LNCaP clone FGC (cell line): ENCODE results near the gene PCSK4.

Experiments used
- DNase-seq: peaks from one replicate; pipeline ENCODE4 v3.0.0-alpha.2; 2011; ENCODE audit warnings: low read depth
- H3K4me3 ChIP-seq: 2 replicates; pipeline ENCODE4 v1.5.1; 2011; ENCODE audit warnings: mild to moderate bottlenecking, low read depth, low read length, control low read depth
- TF ChIP-seq, protein P1 (sequence below): IDR thresholded peaks from 2 replicates; pipeline ENCODE4 v1.5.1; 2012; ENCODE audit warnings: mild to moderate bottlenecking; ENCODE audit not compliant: control insufficient read depth, insufficient read depth; ENCODE audit errors: extremely low read depth

Gene PCSK4

DNA sequence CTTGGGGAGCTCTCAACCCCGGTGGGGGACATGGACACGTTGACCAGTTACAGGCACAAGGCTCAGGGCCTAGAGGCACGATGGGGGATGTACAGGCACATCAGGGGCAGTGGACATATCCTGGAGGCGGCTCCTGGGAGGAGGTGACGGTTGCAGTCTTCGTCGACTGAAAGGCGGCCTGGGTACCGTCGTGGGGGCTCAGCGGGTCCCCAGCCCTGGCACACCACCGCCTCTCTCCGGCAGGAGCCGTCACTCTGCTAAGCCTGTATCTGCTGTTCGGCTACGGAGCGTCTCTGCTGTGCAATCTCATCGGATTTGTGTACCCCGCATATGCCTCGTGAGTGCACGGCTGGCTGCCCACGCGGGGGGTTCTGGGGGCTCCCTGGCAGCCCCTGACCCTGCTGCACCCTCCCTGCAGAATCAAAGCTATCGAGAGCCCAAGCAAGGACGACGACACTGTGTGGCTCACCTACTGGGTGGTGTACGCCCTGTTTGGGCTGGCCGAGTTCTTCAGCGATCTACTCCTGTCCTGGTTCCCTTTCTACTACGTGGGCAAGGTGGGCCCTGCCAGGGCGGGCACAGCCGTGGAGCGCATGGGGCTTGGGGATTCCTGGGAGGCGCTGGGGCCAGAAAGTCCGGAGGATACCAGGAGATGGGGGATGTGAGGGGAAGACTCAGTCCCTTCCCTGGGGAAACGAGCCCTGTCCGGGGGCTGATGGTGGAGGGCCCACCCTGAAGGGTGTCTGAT is 5.1 kb upstream of the PCSK4 start:
- TF ChIP-seq, protein P1, sequence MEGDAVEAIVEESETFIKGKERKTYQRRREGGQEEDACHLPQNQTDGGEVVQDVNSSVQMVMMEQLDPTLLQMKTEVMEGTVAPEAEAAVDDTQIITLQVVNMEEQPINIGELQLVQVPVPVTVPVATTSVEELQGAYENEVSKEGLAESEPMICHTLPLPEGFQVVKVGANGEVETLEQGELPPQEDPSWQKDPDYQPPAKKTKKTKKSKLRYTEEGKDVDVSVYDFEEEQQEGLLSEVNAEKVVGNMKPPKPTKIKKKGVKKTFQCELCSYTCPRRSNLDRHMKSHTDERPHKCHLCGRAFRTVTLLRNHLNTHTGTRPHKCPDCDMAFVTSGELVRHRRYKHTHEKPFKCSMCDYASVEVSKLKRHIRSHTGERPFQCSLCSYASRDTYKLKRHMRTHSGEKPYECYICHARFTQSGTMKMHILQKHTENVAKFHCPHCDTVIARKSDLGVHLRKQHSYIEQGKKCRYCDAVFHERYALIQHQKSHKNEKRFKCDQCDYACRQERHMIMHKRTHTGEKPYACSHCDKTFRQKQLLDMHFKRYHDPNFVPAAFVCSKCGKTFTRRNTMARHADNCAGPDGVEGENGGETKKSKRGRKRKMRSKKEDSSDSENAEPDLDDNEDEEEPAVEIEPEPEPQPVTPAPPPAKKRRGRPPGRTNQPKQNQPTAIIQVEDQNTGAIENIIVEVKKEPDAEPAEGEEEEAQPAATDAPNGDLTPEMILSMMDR = no peak

DNA sequence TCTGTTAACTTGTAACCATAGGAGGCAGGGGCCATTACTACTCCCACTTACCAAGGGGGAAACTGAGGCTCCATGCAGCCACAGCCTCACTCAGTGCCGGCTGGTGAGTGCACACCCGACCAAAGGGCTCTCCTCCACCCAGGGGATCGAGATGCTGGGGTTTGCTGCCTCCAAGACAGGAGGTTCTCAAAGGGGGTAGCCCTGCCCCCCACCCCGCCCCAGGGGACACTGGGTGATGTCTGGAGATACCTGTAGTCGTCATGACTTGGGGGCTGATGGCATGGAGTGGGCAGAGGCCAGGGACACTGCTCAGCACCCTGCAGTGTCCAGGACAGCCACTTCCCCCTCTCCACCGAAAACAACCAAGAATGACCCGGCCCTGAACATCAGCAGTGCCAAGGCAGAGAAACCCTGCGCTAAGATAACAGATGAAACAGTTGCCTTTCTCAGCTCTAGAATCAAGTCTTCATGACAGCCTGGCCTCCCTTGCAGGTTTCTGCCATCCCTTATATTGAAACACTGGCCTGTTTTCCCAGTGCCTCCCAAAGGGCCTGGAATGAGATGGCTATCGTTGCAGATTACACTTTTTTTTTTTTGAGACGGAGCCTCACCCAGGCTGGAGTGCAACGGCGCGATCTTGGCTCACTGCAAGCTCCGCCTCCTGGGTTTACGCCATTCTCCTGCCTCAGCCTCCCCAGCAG is 4.1 kb upstream of the PCSK4 start:
- TF ChIP-seq, protein P1 = no peak
- DNase-seq = no peak

More for the DNA sequence above, 5.1 kb upstream of the PCSK4 start:
- no peak for DNase-seq
- no peak overlapping the region for H3K4me3 ChIP-seq

DNA sequence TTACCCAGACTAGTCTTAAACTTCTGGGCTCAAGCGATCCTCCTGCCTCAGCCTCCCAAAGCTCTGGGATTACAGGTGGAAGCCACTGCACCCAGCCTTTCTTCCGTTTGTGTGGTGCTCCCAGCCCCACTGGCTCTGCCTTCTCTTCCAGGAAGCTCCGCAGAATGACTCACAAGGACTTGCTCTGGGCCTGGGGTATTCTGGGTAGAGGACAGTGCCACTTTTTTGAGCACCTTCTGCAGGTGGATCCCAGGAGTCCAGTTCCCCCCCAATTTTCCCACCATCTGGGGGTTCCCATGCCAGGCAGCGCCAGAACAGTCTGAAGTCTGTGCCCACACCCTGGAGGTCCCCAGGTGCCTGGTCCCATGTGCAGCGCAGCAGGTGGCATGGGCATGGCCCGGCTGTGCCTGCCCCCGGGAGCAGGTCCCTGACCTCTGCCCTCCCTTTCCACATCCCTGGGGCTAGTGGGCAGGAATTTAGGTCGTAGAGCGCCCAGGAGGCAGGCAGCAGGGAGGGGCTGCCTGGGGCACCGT is 2.4 kb upstream of the PCSK4 start:
- TF ChIP-seq, protein P1 = no peak
- no peak for DNase-seq
- no peak overlapping the region for H3K4me3 ChIP-seq

More for the DNA sequence above, 4.1 kb upstream of the PCSK4 start:
- H3K4me3 ChIP-seq = no peak overlapping the region

DNA sequence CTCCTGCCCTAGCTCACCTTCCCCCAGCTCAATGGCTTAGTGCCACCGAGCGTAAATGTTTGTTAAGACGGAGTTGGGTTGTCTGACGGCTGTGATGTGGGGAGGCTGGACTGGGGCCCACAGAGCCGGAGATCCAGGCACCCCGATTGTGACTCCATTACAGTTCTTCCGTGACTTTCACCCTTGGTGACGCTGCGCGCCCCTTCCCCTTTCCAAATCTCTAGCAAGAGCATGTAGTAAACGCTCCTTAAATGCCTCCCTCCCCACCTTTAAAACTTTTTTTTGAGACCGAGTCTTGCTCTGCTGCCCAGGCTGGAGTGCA is 1.7 kb upstream of the PCSK4 start:
- DNase-seq = no peak
- TF ChIP-seq, protein P1 = no peak
- H3K4me3 ChIP-seq = peak overlapping the region; percentile 68

DNA sequence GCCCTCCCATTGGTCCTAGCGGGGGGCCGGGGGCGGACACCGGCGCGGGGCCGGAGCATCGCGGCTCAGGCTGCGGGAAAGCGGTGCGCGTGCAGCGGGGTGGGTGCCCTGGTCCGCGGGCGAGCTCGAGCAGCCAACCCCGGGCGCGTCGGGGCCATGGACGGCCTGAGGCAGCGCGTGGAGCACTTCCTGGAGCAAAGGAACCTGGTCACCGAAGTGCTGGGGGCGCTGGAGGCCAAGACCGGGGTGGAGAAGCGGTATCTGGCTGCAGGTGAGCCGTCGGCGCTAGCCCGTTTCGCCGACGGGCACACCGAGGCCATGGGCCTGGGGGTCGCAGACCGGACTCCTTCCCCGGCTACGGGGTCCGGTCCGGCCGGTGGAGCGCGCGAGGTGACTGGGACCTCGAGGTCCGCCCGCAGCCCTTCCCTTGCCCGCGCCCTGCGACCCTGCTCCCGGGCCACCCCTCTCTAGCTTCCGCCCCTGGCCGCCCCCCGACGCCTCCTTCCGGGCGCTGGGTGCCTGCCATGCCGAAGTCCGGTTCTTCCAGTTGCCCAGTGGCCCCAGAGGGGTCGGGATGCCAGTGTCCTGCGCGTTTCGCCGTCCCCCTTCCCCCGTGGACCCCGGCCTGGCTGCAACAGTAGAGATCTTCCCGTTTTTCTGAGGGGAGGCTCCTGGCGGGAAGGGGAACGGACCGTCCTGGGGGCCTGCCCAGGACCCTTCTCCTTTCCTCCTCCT is 1.1 kb upstream of the PCSK4 start, which contains the start of gene REEP6:
TSS of gene REEP6 (plus strand) at position 68 of the 735 bp plus-strand sequence. CDS start at position 157, 89 bp downstream.
- no peak for DNase-seq
- H3K4me3 ChIP-seq = peak within 1 kb of the TSS; percentile 69
- TF ChIP-seq, protein P1 = no peak

DNA sequence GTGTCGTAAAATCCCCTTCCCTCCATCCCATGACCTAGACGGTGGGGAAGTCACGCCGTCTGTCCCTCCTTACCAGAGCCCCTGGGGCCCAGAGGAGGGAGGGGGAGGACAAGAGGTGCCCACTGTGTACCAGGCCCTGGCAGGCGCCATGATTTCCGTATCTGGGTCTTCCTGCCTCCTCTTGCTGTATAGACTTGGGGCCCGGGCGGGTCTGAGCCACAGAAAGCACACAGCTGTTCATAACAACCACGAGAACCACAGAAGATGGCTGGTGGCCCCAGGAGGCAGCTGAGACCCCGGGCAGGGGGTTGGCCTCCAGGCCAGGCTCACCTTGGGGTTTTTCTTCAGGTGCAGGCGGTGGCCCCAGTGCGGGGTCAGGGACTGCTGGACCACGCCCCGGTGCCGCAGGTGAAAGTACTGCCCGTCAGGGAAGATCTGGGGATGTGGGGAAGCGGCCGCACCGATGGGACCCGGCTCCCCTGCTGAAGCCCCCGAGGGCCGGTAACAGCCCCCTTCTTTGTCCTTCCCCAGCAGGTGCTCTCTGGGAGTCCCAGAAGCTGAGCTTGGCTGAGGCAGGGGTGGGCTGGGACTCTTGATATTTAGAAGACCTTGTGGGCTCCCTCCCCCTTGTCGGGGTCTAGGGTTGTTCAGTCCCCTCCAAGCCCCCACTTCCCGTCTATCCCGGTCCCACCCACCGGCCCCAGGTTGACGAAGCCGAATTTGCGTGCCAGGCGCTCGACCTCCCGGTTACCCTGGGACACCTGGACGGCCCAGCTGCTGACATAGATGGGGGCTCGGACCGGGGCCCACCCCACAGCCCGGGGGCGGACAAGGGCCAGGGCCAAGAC is 463 bp downstream of the PCSK4 start:
- H3K4me3 ChIP-seq = peak overlapping the region; percentile 69
- no peak for DNase-seq
- TF ChIP-seq, protein P1 = no peak
